Forelimb muscle (tissue), 1 donor: Measurements from ENCODE around the gene IRX2. TPM values are rescaled to one million over a fixed set of nuclear protein-coding genes. Genes with fewer than 3 reads are reported as not detected.

Experiments
- DNase-seq: peaks from one replicate; pipeline ENCODE4 v3.0.0-alpha.2; 2013; ENCODE audit warnings: low read depth
- polyA plus RNA-seq: library from polyadenylated mRNA; unstranded; fragments of 120-200 nt; gene quantifications from one replicate; pipeline ENCODE4 v1.2.1, GENCODE V29; 2013; ENCODE audit not compliant: insufficient read length

The IRX2 gene
- polyA plus RNA-seq, 1 donor: 0.13 TPM

DNA sequence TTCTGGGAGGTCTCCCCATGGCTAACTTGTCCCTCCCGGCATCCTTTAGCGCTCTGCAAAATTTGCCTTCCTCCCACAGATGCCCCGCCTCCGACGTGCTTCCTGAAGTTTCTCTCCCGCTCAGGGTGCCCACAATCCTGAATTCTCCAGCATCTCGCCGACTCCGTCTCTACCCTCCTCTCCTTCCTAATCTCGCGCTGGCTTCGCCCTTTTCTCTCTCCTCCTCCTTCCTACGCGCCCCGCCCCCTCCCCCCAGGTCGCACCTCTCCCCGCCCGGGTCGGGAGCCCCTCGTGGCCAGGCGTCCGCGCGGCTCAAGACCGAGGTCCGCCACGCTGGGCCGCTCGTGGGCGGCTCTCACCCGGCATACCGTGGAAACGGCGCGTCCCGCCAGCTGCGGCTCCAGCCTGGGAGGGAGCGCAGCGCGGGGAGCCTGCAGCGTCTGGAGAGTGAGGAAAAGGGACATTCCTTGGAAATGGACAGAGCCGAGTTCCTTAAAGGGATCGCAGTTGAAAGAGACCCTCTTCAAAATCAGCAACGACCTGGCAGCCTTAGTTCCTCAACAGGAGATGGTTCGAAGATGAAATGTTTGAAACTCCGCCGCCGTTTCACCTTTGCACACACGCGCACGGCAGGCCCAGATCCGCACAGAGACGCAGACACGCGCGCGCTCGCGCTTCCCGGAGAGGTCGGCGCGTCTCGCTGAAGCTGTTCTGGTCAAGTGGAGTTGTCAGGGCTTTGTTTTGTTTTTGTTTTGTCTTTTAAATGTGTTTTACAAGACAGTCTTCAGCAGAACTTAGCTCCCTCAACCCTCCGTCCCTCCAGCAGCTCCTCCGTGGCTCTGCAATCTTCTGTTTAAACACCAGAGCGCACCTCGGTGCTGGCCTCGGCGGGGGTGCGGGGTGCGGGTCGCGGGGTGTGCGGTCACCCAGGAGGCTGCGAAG is 5.0 kb upstream of the IRX2 start:
- no peak for DNase-seq

DNA sequence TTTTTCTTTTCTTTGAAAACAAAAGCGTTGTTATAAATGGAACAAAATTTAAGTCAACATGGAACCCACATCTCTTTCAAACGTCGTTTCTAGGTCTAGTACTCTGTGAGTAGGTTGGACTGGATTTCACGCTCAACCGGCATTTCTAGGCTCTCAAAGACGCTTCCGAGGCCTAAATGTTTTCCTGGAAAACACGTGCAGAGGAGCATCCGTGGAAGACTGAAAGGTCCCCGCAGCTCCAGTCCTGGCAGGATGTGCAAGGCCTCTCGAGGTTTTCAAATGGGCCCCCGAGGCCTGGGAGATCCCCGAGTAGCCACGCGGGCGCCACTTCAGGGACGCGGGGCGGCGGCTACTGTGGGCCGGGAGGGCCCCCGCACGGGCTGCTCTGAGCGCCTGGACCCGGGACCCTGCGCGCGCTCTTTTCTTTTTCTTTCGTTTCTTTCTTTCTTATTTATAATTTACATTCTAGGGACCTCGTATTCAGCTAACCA is 4.2 kb upstream of the IRX2 start:
- DNase-seq: no peak

DNA sequence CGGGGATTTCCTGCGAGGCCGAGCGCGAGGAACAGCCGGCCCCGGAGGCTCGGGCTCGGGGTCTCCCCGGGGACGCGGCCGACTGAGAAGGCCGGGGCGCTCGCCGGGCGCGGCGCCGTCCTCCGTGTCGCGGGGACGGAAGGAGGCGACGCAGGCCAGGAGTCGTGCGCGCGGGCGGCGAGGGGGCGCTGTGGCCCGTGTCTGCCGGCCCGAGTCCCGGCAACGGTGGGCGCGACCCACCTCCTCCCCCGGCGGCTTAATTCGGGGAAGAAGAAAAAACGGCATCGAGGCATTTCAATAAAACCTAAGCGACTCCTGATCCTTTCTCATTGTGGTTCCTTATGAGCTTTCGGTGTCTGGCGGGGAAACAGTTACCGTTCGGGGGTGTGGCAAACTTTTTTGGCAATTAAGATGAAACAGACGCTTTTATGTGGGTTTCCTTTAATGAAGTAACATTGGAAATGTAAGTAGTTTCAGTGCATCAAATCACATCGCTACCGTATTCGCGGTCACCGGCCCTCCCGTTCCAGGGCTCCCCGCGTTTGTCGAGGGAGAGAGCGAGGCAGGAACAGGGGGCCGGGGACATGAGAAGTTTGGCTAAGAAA is 3.7 kb upstream of the IRX2 start:
- DNase-seq: no peak

GRCh38 chr5:2754581-2755075 is 3.2 kb upstream of the IRX2 start:
- no peak for DNase-seq

GRCh38 chr5:2753452-2754420 is 2.3 kb upstream of the IRX2 start:
- no peak for DNase-seq

DNA sequence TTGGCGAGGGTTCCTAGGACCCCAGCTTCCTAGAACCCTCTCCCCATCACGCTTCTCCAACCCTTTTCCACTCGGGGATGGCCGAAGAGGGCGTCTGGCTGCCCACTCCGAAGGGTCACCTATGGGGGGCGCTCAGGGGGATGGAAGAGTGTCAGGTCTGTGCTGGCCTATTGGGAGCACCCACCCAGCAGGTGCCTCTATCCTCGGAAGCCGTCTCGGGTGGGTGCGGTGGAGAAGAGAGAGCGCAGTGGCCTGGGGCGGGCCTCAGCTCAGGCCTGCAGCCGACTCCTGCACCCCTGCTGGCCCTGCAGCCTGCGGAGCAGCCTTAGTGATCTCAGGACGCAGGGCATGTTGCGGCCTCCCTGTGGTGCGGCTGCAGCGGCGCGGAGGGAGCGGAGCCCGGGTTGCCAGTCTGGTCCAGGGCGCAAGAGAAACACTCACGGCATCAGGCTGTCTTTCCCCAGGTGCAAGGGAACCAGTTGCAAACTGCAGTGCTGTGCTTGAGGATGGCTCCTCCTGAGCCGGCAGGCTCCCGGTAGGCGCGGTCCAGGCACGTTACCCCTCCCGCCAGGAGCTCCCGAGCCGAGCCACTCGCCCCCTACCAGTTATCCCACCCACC is 1.5 kb upstream of the IRX2 start:
- DNase-seq: no peak

DNA sequence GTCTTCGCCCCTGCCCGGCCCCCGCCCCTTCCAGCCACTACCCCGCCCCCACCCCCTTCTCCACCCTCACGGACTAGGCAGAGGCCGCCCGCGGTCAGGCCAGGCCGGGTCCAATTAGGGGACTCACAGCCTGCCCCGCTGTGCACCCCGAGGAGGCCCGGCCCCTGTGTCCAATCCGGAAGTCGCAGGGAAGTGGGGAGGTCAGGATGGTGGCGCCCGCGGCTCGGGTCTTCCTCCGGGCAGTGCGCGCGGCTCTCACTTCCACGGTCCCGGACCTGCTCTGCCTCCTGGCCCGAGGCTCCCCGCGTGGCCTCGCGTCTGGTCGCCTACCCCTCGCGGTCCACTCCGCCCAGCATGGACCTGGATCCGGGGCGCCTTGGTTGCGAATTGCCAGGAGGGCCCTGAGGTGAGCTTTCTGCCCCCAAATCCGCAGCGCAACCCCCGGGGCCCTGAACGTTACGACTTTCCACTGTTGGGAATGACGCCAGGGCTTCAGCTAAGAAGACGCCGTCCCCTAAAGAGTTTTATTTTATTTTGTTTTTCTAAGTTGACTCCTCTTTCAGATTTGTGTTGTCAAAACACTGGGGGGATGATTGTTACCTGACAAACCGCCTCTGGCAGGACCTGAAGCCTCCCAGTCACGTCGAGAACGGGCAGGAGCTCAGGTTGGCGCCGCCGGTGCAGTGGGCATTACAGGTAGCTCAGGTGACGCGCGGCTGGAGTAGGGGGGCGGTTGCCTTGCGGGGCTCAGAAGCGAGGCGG is 763 bp upstream of the IRX2 start:
- no peak for DNase-seq

GRCh38 chr5:2750758-2751464 is 566 bp downstream of the IRX2 start:
- DNase-seq: no peak

DNA sequence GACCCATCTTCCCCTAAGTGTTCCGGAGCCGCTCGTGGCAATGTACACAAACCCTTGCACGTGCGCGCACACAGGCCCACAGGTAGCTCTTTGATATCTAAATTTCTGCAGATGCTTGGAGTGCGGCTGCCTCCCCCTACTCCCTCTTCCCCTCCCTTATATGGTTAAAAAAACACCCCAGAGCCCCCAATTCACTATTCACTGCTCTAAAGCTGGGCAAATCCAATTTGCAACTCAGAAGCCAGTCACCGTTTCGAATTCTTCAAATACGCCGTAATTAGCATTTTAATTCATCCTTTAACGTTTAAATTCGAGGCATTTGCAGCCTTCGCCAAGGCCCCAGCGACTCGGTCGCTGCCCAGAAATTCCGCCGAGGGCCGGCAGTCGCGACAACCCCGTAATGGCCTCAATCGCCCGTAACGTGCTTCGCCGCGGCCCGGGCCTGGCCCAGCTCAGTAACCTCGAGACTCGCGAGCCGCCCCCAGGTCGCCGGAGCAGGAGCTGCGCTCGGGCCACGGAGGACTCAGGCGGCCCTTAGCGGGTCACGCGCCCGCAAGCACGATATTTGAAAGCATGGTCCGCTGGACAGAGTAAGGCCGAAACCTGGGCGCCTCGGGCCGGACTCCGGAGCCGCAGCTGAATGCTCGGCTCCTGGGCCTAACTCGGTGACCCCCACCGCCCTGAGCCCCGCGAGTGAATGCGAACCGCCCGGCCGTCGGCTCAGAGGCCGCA is 1.3 kb downstream of the IRX2 start:
- no peak for DNase-seq

DNA sequence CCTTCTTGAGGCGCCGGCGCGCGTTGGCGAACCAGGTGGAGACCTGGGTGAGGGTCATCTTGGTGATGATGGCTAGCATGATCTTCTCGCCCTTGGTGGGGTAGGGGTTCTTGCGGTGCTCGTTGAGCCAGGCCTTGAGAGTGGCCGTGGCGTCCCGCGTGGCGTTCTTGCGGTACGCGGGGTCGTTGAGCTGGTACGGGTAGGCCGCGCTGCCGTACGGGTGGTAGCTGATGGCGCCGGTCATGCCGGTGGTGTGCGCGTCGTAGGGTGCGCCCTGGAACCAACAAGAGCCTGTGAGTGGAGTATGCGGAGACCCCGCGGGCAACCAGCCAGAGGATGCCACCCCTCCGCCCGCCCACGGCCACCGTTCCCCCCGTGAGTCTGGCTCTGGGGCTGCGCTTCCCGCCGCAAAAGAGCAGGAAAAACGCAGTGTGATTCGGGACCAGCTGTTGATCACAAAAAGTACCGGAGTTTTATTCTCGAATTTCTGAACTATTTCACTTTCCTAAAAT is 1.9 kb downstream of the IRX2 start:
- DNase-seq: no peak

DNA sequence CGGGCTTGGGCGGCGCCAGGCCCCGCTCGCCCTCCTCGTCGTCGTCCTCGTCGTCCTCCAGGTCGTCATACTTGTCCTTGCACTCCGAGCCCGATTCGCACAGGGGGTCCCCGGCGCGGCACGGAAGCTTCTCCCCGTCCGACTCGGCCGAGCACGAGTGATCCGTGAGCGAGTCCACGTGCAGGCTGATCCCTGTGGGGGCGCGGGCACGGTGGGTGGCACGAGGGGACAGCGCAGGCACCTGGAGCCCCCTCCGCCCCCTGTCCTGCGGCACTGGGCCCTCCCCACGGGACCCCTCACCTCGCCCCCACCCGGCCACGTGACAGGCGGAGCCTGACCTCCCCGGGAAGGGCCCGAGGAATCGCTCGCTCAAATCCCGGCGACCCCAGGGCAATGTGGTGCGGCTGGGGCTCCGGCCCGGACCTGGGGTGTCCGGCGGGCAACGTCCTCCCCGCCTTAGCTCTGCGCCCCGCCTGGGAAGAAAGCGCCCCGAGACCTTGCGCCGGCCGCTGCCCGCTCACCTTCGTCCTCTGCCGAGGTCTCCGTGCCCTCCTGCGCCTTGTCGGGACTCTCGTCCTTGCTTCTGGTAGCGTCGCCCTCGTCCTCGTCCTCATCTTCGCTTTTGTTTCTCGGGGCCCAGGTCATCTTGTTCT is 2.5 kb downstream of the IRX2 start:
- DNase-seq: no peak

DNA sequence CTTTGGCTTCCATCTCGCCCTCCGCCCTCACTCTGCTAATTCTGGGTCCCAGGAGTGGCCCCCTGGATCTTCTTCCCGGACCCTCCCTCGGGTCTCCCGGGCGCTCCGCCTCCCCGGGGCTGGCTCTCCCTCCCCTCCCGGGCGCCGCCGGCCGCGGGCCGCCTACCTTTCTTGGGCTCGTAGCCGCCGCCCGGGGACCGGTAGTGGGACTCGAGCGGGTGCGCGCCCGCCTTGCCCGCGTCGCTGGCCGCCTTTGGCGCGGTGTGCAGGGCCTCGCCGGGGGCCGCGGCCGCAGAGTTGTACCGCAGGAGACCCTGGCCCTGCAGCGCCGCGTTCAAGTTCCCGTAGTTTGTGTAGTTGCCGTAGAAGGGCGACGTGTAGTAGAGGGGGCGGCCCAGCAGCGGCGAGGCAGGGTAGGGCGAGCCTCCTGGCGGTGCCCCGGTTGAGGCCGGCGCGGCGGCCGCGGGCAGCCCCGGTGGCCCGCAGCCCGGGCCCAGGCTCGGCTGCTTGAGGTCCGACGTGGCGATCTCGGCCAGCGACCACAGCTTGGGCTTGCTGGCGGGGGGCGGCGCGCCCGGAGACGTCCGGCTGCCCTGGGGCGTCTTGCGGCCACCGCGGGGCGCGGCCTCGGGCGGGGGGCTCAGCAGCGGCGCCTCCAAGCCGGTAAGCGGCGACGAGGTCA is 3.2 kb downstream of the IRX2 start:
- no peak for DNase-seq

GRCh38 chr5:2747363-2748162 is 3.9 kb downstream of the IRX2 start:
- no peak for DNase-seq

DNA sequence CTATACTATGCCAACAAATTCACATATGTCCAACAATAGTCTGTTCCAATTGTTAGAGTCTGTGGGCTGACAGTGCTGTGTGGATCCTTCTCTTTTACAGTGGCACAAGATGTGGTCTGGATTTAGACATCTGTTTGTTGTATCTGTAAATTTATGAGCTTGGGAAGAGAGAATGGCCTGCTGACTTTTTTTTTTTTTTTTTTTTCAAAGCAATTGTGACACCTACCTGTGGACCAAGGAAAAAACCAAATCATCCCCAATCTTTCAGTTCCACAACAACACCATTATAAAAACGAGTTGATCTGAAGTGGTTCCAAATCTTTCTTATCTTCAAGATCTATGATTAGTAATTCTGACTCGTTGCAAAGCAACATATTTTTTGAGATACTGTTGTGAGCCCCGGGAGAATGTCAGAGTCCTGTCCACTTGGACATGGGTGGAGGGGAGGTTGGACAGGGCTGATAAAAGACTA is 4.9 kb downstream of the IRX2 start:
- no peak for DNase-seq

- DNase-seq: no peak
Observed at GRCh38 chr5:2744485-2744884, 7.0 kb downstream of the IRX2 start.

DNA sequence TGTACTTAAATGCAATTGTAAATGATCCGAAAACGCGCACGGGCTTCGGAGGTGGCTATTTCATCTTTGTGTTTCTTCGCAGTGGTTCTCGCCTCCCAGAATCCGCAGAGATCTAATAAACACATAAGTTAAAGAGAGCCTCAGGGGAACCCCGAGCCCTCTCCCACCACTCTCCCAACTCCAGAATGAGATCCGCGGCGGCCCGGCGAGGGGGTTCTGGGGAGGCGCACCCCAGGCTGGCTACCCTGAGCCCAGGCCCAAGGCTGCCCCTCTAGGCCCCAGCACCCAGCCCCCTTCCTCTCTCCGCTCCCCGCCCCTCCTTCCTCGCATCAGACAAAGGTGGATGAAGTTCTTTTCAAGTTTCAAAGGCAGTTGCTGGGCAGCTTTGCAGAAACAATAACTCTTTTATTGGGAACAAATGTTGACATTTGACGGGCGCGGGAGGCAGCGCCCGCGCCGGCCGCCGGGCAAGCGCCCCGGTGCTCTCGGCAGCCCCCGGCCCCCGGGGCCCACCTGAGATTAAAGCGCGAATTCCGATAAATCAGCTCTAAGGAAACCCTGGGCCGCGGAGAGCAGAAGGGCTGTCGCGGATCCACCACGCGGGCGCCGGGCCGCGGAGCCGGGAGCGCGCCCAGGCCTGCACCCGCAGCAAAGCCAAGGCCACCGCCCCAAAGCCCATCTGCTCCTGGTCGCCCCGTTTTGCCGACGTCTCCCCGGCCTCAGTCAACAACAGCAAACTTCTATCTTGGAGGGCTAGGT is 8.4 kb downstream of the IRX2 start:
- no peak for DNase-seq
